GM12801 (cell line): ENCODE measurements around the gene MEP1B.

Source experiments
- CTCF ChIP-seq: IDR thresholded peaks from one replicate; pipeline ENCODE4 v1.5.1; 2011; ENCODE audit warnings: control low read depth; ENCODE audit not compliant: insufficient read length; ENCODE audit errors: extremely low read depth

MEP1B gene

GRCh38 chr18:32195881-32196815 is 6.3 kb downstream of the MEP1B start:
- TF ChIP-seq CTCF, result no peak

- no peak for TF ChIP-seq CTCF
Measured at GRCh38 chr18:32200766-32201165, 10.9 kb downstream of the MEP1B start.

GRCh38 chr18:32201948-32202672 is 12.3 kb downstream of the MEP1B start:
- no peak for TF ChIP-seq CTCF

- no peak for TF ChIP-seq CTCF
Measured at GRCh38 chr18:32208023-32208422, 18.2 kb downstream of the MEP1B start.

GRCh38 chr18:32208577-32208976 is 18.7 kb downstream of the MEP1B start:
- TF ChIP-seq CTCF, result no peak

- no peak for TF ChIP-seq CTCF
Measured at GRCh38 chr18:32209685-32210445, 20.0 kb downstream of the MEP1B start.

- TF ChIP-seq CTCF, result no peak
Measured at GRCh38 chr18:32213693-32214092, 23.9 kb downstream of the MEP1B start.
